Activated T-cell treated with anti-CD3 and anti-CD28 coated beads, Interleukin-2, amount 50 U/mL, for 48 hours (primary cell): ENCODE results near the gene HSD11B1.

Source experiments
- DNase-seq, 2 experiments: peaks; one replicate each; pipeline ENCODE4 v3.0.0-alpha.2; 2020

The HSD11B1 gene

GRCh38 chr1:209728466-209728865 is 23.8 kb downstream of the HSD11B1 start:
- DNase-seq, result no peak

- DNase-seq, result no peak
Observed at GRCh38 chr1:209729436-209729835, 24.8 kb downstream of the HSD11B1 start.

- no peak for DNase-seq
Observed at GRCh38 chr1:209732725-209733124, 28.1 kb downstream of the HSD11B1 start.

GRCh38 chr1:209733409-209734192 is 29.0 kb downstream of the HSD11B1 start:
- DNase-seq, result no peak

GRCh38 chr1:209736490-209737117 is 32.0 kb downstream of the HSD11B1 start:
- no peak for DNase-seq

GRCh38 chr1:209737118-209737505 is 32.5 kb downstream of the HSD11B1 start:
- DNase-seq, result no peak

GRCh38 chr1:209738270-209738669 is 33.6 kb downstream of the HSD11B1 start:
- no peak for DNase-seq

GRCh38 chr1:209741193-209741592 is 36.5 kb downstream of the HSD11B1 start:
- DNase-seq, result no peak

GRCh38 chr1:209741889-209742288 is 37.2 kb downstream of the HSD11B1 start:
- no peak for DNase-seq

- DNase-seq, result no peak
Observed at GRCh38 chr1:209742409-209743144, 37.9 kb downstream of the HSD11B1 start.

- no peak for DNase-seq
Observed at GRCh38 chr1:209743145-209743482, 38.5 kb downstream of the HSD11B1 start.

GRCh38 chr1:209746451-209747165 is 42.0 kb downstream of the HSD11B1 start:
- DNase-seq, result no peak

- peak; percentile 97 to 98 for DNase-seq
Observed at GRCh38 chr1:209747580-209748262, 43.1 kb downstream of the HSD11B1 start.

GRCh38 chr1:209748620-209749019 is 44.0 kb downstream of the HSD11B1 start:
- no peak for DNase-seq

- DNase-seq, result no peak
Observed at GRCh38 chr1:209749205-209749604, 44.6 kb downstream of the HSD11B1 start.

- DNase-seq, result no peak
Observed at GRCh38 chr1:209749670-209750323, 45.2 kb downstream of the HSD11B1 start.

- DNase-seq, result peak; percentile 82 to 83
Observed at GRCh38 chr1:209751627-209752231, 47.1 kb downstream of the HSD11B1 start.

- no peak for DNase-seq
Observed at GRCh38 chr1:209752890-209753289, 48.2 kb downstream of the HSD11B1 start.

GRCh38 chr1:209755256-209755655 is 50.6 kb downstream of the HSD11B1 start:
- no peak for DNase-seq

- DNase-seq, result peak; percentile 79 to 82
Observed at GRCh38 chr1:209755926-209756614, 51.4 kb downstream of the HSD11B1 start, which contains the start of gene TRAF3IP3. TRAF3IP3 (plus strand) TSS chr1:209756053; CDS start chr1:209760040, 3,987 bp downstream.
